GM19328 (cell line): ENCODE data around the gene DCC.

Experiments
- ATAC-seq: cut with Tn5 transposase; IDR thresholded peaks from one replicate; pipeline ENCODE4 v1.9.1; 2021; ENCODE audit warnings: mild to moderate bottlenecking, moderate library complexity; ENCODE audit not compliant: unreplicated experiment

The DCC gene

GRCh38 chr18:52894801-52895200 is 554.8 kb downstream of the DCC start:
- ATAC-seq: no peak

GRCh38 chr18:52897611-52898484 is 557.9 kb downstream of the DCC start:
- ATAC-seq: no peak

GRCh38 chr18:52898485-52899058 is 558.6 kb downstream of the DCC start:
- no peak for ATAC-seq

GRCh38 chr18:52902188-52902587 is 562.2 kb downstream of the DCC start:
- ATAC-seq: no peak

GRCh38 chr18:52903857-52904256 is 563.9 kb downstream of the DCC start:
- ATAC-seq: no peak

GRCh38 chr18:52907543-52908308 is 567.7 kb downstream of the DCC start:
- no peak for ATAC-seq

GRCh38 chr18:52914148-52914547 is 574.2 kb downstream of the DCC start:
- no peak for ATAC-seq

GRCh38 chr18:52920665-52921064 is 580.7 kb downstream of the DCC start:
- ATAC-seq: no peak

- no peak for ATAC-seq
These were observed 593.4 kb downstream of the DCC start for GRCh38 chr18:52933356-52933755.

GRCh38 chr18:52936931-52937330 is 596.9 kb downstream of the DCC start:
- ATAC-seq: no peak

- ATAC-seq: no peak
These were observed 597.8 kb downstream of the DCC start for GRCh38 chr18:52937840-52938239.

GRCh38 chr18:52945552-52945951 is 605.6 kb downstream of the DCC start:
- no peak for ATAC-seq

GRCh38 chr18:52948868-52949444 is 609.0 kb downstream of the DCC start:
- no peak for ATAC-seq

- ATAC-seq: no peak
These were observed 610.2 kb downstream of the DCC start for GRCh38 chr18:52950155-52950554.

GRCh38 chr18:52953387-52953786 is 613.4 kb downstream of the DCC start:
- no peak for ATAC-seq

GRCh38 chr18:52963481-52963880 is 623.5 kb downstream of the DCC start:
- no peak for ATAC-seq

- no peak for ATAC-seq
These were observed 630.7 kb downstream of the DCC start for GRCh38 chr18:52970686-52971085.

GRCh38 chr18:52971097-52971496 is 631.1 kb downstream of the DCC start:
- ATAC-seq: no peak

GRCh38 chr18:52979892-52980291 is 639.9 kb downstream of the DCC start:
- ATAC-seq: no peak

- no peak for ATAC-seq
These were observed 651.2 kb downstream of the DCC start for GRCh38 chr18:52991246-52991645.

GRCh38 chr18:52992041-52992440 is 652.0 kb downstream of the DCC start:
- no peak for ATAC-seq
